GM12891 (cell line): ENCODE data around the gene MAGEB3.
A peak's percentile ranks its signal among the peaks of the same experiment; 100 is the strongest.

ENCODE experiments used
- DNase-seq: peaks from one replicate; pipeline ENCODE4 v3.0.0; 2011; ENCODE audit warnings: low spot score; ENCODE audit not compliant: insufficient read length
- FAIRE-seq: peaks from 2 replicates; lab custom pipeline; 2011; peaks lifted over from hg19 to GRCh38; lab: Jason Lieb, UNC
- PAX5 ChIP-seq: IDR thresholded peaks from 2 replicates; pipeline ENCODE4 v1.6.1; 2011; ENCODE audit warnings: low read length, moderate library complexity, mild to moderate bottlenecking; ENCODE audit not compliant: insufficient read depth, severe bottlenecking
- POLR2A ChIP-seq: IDR thresholded peaks from 2 replicates; pipeline ENCODE4 v1.6.1; 2011; ENCODE audit warnings: low read depth, low read length, control low read depth
- POLR2AphosphoS5 ChIP-seq: IDR thresholded peaks from 2 replicates; pipeline ENCODE4 v1.6.1; 2011; ENCODE audit warnings: low read depth, low read length, control low read depth
- POU2F2 ChIP-seq: IDR thresholded peaks from 2 replicates; pipeline ENCODE4 v1.6.1; 2011; ENCODE audit warnings: low read depth, mild to moderate bottlenecking, control low read depth, low read length, moderate library complexity
- SPI1 ChIP-seq: IDR thresholded peaks from 2 replicates; pipeline ENCODE4 v1.6.1; 2011; ENCODE audit warnings: low read depth, low read length, control low read depth
- TAF1 ChIP-seq: IDR thresholded peaks from 2 replicates; pipeline ENCODE4 v1.6.1; 2011; ENCODE audit warnings: low read depth, low read length, control low read depth

MAGEB3 gene

DNA sequence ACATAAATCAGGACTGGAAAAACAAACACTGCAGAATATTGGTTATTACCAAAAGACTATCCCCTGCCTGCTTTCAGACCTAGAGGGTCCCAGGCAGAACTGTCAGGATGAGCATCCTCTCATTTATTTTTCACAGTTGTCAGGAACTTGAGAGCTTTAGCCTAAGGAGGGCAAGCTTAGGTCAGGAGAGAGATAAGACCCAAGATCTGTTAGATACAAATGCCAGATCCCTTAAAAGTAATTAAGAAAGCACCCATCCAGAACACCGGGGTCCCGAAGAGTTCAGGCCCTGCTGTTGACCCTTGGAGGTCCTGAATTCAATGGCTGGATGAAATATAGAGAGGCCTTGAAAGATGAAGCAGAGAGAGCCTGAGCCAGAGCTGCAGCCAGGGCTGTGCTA lies 5.9 kb upstream of the MAGEB3 start:
- no peak for TF ChIP-seq PAX5
- TF ChIP-seq SPI1: no peak
- TF ChIP-seq POLR2A: no peak
- no peak for TF ChIP-seq TAF1
- no peak for TF ChIP-seq POU2F2
- TF ChIP-seq POLR2AphosphoS5: no peak
- no peak for FAIRE-seq
- no peak for DNase-seq

DNA sequence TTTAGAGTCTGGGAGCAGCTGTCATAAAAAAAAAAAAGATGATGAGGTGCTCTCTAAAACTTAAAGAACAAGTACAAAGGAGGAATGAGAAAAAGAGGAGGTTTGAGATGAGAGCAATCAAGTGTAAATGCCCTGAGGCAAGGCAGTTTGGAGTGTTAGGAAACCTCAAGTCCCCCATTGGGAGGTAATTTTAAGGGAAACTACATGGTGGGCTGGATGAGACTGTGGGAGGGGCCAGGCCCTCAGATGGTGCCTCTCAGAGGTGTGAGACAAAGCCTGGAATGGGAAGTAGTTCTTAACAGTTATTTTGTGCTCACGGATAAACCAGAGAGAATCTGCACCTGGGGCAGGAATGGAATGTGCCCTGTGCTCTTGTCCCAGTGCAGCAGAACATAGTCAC lies 1.9 kb upstream of the MAGEB3 start:
- DNase-seq (no peak), FAIRE-seq (no peak)
- TF ChIP-seq PAX5 (no peak), POU2F2 (no peak), POLR2AphosphoS5 (no peak), POLR2A (no peak), TAF1 (no peak), SPI1 (no peak)

DNA sequence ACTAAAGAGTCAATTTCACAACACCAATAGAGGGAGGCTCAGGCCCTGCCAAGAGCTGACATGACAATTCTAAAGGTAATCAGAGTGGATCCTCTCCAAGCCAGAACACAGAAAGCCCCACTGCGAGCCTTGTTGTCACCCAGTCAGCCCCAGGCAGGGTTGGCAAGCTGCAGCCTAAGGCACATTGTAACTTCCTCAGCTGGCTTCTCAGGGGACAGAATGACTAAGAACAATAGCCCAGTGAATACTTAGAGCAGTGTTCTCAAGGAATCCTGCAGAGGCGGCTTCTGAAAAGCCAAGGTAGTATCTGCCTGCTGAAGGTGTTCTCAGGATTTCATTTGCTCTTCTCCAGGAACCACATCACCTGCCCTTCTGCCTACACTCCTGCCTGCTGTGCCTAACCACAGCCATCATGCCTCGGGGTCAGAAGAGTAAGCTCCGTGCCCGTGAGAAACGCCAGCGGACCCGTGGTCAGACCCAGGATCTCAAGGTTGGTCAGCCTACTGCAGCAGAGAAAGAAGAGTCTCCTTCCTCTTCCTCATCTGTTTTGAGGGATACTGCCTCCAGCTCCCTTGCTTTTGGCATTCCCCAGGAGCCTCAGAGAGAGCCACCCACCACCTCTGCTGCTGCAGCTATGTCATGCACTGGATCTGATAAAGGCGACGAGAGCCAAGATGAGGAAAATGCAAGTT lies 11.4 kb downstream of the MAGEB3 start, which contains the start of gene MAGEB4:
TSS of gene MAGEB4 (plus strand) at position 277 of the 692 bp plus-strand sequence. CDS start at position 413, 136 bp downstream.
- no peak for FAIRE-seq

DNA sequence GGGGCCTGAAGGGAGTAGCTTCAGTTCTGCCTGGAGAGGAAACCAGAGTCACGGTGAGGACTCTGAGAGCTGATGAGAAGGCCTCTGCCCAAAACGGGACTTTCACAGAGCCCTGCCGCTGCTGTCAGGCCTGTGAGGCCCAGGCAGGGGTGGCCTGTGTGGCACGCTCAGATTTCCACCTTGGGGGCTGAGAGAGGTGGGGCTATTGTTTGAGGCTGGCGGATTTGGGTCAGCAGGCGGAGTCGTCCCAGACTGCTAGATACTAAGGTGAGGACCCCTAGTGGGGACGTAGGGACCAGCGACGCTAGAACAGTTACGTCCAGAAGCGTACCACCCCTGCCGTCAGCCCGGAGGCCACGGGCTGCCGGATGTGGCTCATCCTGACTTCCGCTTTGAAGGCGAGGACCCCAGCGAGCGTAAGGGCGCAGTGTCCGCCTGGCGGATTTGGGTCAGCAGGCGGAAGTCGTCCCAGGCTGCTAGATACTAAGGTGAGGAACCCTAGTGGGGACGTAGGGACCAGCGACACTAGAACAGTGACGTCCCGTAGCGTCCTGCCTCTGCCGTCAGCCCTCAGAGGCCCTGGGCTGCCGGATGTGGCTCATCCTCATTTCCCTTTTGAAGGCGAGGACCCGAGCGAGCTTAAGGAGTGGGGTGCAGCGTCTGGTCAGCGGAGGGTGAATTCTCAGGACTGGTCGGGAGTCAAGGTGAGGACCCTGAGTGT lies 16.5 kb downstream of the MAGEB3 start, which contains the start of gene MAGEB1:
TSS of gene MAGEB1 (plus strand) at position 378 of the 721 bp plus-strand sequence. CDS start 3,348 bp downstream, outside the sequence.
- TF ChIP-seq POLR2AphosphoS5 (no peak), TAF1 (no peak), POLR2A (no peak), PAX5 (no peak), SPI1 (no peak), POU2F2 (no peak)
- DNase-seq (no peak), FAIRE-seq (peak; percentile 9)

More for the DNA sequence above, 11.4 kb downstream of the MAGEB3 start, which contains the start of gene MAGEB4:
- DNase-seq: no peak
- TF ChIP-seq POU2F2 (no peak), TAF1 (no peak), POLR2A (no peak), SPI1 (no peak), POLR2AphosphoS5 (no peak), PAX5 (no peak)

DNA sequence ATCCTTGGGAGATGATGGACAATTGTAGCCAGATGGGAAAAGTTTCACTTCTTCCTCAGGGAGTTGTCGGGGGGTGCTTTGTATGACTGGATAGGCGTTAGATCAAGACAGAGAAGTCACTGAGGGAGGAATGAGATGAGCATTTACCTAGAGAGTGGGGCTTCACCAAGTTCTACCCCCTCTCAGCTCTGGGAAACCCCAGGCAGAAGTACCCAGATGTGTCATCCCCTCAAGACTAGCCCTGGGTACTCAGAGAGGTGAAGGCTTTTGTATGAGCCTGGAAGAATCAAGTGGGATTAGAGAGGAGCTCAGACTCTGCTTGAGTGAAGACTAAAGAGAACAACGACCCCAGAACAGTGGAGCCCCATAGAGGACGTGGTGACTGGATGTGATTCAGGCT lies 18.4 kb downstream of the MAGEB3 start:
- FAIRE-seq: peak; percentile 31
- no peak for DNase-seq
- TF ChIP-seq SPI1: peak; percentile 48
- no peak for TF ChIP-seq POLR2AphosphoS5

DNA sequence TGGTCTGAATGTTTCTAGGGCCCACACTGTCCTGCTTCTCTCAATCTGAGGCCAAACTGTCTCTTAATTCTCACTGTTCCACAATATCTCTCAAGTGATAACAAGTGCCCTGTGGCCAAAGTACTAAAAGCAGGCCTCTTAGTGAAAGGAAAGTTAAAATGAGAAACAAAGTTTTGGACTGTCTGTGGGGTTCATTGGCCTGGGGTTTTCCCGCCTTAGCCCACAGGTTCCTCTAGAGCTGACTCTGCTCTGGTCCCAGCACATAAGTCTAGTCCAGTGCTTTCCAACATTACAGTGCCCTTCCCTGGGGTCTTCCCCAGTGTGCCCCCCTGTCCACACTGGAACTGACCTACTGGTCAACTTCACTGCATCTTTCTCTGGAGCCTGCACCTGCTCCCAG lies 22.8 kb downstream of the MAGEB3 start:
- FAIRE-seq: peak; percentile 38
- no peak for DNase-seq
- TF ChIP-seq POLR2A (no peak), PAX5 (no peak), SPI1 (no peak), TAF1 (no peak), POLR2AphosphoS5 (no peak), POU2F2 (no peak)

DNA sequence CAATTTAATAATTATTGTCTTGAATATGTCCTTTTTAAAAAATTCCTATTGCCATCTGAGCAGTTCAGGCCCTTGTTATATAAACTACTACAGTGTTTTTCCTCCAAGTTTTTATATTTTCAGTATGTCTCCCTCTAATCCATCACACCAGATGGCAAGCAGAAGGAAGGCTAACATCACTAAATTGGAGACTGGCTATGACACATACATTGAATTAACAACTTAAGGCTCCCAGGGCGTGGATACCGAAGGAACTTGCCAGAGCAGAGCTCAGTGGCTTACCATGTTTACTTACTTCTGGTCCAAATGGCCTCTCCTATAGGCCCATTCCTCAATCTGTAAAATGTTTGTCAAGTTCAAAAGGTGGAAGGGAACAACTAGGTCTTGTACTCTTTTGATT lies 29.5 kb downstream of the MAGEB3 start:
- no peak for TF ChIP-seq POLR2AphosphoS5
- no peak for TF ChIP-seq SPI1
- TF ChIP-seq POU2F2: no peak
- DNase-seq (no peak), FAIRE-seq (no peak)

DNA sequence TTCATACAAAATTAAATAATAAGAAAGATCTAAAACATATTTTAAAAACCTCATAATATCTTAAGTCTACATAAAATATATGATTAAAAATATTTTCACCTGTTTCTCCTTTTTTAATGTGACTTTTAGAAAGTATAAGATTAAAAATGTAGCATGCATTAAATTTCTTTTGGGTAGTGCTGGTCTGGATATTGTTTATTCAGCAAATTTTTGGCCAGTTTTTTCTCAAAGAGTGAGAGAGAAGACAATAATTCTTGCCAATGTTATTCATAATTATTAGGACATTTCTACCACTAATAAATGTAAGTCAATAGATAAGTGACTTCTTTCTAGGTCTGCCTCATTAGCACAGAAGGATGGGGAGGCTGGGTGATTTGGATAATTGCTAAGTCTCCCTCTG lies 30.6 kb downstream of the MAGEB3 start:
- FAIRE-seq (no peak), DNase-seq (no peak)
- TF ChIP-seq TAF1: no peak
- TF ChIP-seq POLR2AphosphoS5: no peak
- TF ChIP-seq SPI1: no peak
- TF ChIP-seq POU2F2: no peak
- TF ChIP-seq PAX5: no peak
- TF ChIP-seq POLR2A: no peak

DNA sequence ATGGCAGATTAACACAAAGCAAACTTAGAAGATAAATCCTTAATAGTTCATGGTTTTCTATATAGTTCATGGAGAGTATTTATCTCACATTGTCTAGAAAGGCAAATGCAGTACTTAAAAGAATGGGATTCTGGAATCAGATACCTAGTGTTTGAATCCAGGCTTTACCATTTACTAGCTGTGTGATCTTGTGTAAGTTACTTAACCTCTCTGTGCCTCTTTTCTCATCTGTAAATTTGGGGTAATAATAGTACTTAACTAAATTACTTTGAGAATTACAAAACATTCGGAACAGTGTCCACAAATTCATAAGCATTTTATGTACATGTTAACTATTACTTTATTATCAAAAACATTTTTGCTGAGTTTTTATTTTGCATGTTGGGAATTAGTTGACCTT lies 32.3 kb downstream of the MAGEB3 start:
- no peak for FAIRE-seq
- no peak for DNase-seq
- no peak for TF ChIP-seq POLR2A
- TF ChIP-seq PAX5: no peak
- TF ChIP-seq TAF1: no peak
- no peak for TF ChIP-seq SPI1
- TF ChIP-seq POU2F2: no peak
- no peak for TF ChIP-seq POLR2AphosphoS5

DNA sequence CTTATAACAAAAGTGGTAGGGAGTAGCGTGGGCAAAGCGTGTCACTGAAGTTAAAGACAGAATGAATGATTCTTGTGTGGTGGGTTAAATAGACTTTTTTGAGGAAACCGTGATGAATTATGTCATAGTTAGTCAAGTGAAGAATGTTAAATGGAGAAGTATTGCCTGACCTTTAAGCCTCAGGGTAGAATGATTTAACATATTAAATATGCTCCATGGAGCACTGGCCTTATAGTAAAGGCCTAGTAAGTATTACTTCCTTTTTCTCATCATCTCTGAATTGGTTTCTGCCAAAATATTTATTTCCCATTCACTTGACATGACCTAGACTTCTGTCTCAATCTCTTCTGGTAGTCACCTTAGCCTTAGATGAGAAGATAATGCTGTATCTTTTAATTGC lies 40.2 kb downstream of the MAGEB3 start:
- FAIRE-seq: peak; percentile 28
- no peak for DNase-seq
- TF ChIP-seq PAX5: no peak
- TF ChIP-seq POU2F2: no peak
- no peak for TF ChIP-seq SPI1
- no peak for TF ChIP-seq POLR2A
- TF ChIP-seq TAF1: no peak
- no peak for TF ChIP-seq POLR2AphosphoS5
